ENCODE measurements around the gene TMEM248. TPM values are rescaled to one million over a fixed set of nuclear protein-coding genes. Genes with fewer than 3 reads are reported as not detected.
"Not testable (repeated sequence)": the region's sequence is repeated elsewhere in the genome, so short reads cannot be mapped to it uniquely, and the experiment has no call there.

Gene TMEM248
- total and polyA plus RNA-seq, 2 of the 13 experiments (the other 11 are each of a cell fraction or from before 2014, with no cell fraction given): 54.3 to 109 TPM

DNA sequence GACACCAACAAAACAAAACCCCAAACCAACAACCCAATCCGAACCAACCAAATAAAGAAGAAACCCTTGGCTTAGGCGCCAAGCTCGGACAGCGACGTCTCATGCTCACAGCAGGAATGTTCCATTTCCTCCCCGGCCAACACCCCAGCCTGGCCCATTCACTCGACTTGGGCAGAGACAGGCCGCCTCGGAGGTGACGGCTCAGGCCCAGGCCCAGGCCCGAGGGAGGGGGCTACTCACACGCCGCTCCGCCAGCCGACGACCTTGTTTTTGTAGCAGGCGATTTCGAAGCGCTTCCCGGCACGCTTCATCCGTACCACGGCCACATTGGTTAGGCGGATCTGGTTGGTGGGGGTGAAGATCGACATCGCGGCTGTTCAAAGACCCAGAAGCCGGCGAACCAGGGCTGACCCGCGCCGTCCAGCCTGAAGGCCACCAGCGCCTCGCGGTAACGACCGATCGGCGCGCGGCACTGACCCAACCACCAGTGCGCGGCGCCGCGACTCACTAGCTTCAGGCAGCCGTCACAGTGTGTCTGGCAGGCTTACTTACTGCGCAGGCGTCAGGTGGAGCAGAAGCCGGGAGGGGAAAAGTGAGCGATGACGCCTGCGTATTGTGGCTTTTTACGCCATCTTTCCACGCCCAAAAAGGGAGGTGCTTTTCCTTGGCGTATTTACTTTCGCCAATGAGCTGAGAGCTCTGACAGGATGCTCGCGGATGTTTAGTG lies 74.2 kb downstream of the TMEM248 start, which contains the start of gene SBDS (continued):
- TF ChIP-seq, protein P1, sequence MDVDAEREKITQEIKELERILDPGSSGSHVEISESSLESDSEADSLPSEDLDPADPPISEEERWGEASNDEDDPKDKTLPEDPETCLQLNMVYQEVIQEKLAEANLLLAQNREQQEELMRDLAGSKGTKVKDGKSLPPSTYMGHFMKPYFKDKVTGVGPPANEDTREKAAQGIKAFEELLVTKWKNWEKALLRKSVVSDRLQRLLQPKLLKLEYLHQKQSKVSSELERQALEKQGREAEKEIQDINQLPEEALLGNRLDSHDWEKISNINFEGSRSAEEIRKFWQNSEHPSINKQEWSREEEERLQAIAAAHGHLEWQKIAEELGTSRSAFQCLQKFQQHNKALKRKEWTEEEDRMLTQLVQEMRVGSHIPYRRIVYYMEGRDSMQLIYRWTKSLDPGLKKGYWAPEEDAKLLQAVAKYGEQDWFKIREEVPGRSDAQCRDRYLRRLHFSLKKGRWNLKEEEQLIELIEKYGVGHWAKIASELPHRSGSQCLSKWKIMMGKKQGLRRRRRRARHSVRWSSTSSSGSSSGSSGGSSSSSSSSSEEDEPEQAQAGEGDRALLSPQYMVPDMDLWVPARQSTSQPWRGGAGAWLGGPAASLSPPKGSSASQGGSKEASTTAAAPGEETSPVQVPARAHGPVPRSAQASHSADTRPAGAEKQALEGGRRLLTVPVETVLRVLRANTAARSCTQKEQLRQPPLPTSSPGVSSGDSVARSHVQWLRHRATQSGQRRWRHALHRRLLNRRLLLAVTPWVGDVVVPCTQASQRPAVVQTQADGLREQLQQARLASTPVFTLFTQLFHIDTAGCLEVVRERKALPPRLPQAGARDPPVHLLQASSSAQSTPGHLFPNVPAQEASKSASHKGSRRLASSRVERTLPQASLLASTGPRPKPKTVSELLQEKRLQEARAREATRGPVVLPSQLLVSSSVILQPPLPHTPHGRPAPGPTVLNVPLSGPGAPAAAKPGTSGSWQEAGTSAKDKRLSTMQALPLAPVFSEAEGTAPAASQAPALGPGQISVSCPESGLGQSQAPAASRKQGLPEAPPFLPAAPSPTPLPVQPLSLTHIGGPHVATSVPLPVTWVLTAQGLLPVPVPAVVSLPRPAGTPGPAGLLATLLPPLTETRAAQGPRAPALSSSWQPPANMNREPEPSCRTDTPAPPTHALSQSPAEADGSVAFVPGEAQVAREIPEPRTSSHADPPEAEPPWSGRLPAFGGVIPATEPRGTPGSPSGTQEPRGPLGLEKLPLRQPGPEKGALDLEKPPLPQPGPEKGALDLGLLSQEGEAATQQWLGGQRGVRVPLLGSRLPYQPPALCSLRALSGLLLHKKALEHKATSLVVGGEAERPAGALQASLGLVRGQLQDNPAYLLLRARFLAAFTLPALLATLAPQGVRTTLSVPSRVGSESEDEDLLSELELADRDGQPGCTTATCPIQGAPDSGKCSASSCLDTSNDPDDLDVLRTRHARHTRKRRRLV (CRISPR knock-in tag; IDR thresholded peaks at IDR 0.05): 0 out of 2 replicates have a peak, but pooled peaks have one; percentile 55
- TF ChIP-seq ZNF30 (CRISPR knock-in tag; IDR thresholded peaks at IDR 0.05) (0 out of 2 replicates have a peak, but pooled peaks have one; percentile 54), ARID3A (IDR thresholded peaks at IDR 0.05; ENCODE audit: low read depth, low read length) (peak; percentile 76), E2F1 (CRISPR knock-in tag; IDR thresholded peaks at IDR 0.05) (0 out of 2 replicates have a peak, but pooled peaks have one; percentile 23), ZFP90 (CRISPR knock-in tag; IDR thresholded peaks at IDR 0.05; ENCODE audit: borderline replicate concordance) (peak; percentile 73), IRF2 (CRISPR knock-in tag; IDR thresholded peaks at IDR 0.05) (peak; percentile 57), MED8 (CRISPR knock-in tag; IDR thresholded peaks at IDR 0.05; ENCODE audit: insufficient replicate concordance) (peak; percentile 56), ZNF691 (CRISPR knock-in tag; IDR thresholded peaks at IDR 0.05; ENCODE audit: borderline replicate concordance, low read depth) (peak; percentile 60; the same call in 1 of the 2 replicates), ZFP91 (CRISPR knock-in tag; IDR thresholded peaks at IDR 0.05; ENCODE audit: borderline replicate concordance) (peak; percentile 79), SP1 (CRISPR knock-in tag; IDR thresholded peaks at IDR 0.05) (peak; percentile 78), POGK (CRISPR knock-in tag; conservative IDR thresholded peaks at IDR 0.05) (peak; percentile 76), MIER3 (CRISPR knock-in tag; IDR thresholded peaks at IDR 0.05; ENCODE audit: borderline replicate concordance) (peak; percentile 35; the same call in 1 of the 2 replicates)
- TF ChIP-seq, protein P2, sequence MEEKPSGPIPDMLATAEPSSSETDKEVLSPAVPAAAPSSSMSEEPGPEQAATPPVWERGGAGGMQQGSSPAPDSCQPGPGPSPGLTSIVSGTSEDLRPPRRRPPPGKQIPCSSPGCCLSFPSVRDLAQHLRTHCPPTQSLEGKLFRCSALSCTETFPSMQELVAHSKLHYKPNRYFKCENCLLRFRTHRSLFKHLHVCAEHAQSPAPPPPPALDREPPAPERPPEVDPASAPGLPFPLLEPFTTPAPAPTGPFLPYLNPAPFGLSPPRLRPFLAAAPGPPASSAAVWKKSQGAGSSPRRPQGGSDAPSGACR (CRISPR knock-in tag; IDR thresholded peaks at IDR 0.05): peak; percentile 78; the same call in 1 of the 2 replicates
- TF ChIP-seq SP1 (IDR thresholded peaks at IDR 0.05): not testable (repeated sequence)
